Neuronal stem cell (in vitro differentiated cells): ENCODE measurements around the gene GPC5.

Experiments
- DNase-seq: peaks from one replicate; pipeline ENCODE4 v3.0.0-alpha.2; 2013; ENCODE audit warnings: low spot score
- H2AFZ ChIP-seq: one replicate; pipeline ENCODE4 v1.6.1; 2013; ENCODE audit warnings: mild to moderate bottlenecking, low read length, inconsistent platforms
- H2AK5ac ChIP-seq: 2 replicates; pipeline ENCODE4 v1.6.1; 2013; ENCODE audit warnings: low read depth, mild to moderate bottlenecking, inconsistent platforms, low read length, moderate library complexity, mixed read lengths
- H2BK120ac ChIP-seq: 2 replicates; pipeline ENCODE4 v1.6.1; 2013; ENCODE audit warnings: low read depth, mild to moderate bottlenecking, inconsistent platforms, low read length, moderate library complexity, mixed read lengths
- H2BK12ac ChIP-seq: one replicate; pipeline ENCODE4 v1.6.1; 2013; ENCODE audit warnings: low read length, inconsistent platforms
- H2BK15ac ChIP-seq: 2 replicates; pipeline ENCODE4 v1.6.1; 2013; ENCODE audit warnings: mild to moderate bottlenecking, low read length, inconsistent platforms, mixed read lengths
- H2BK5ac ChIP-seq: one replicate; pipeline ENCODE4 v1.6.1; 2013; ENCODE audit warnings: inconsistent platforms, mild to moderate bottlenecking, low read length, moderate library complexity
- H3K14ac ChIP-seq: one replicate; pipeline ENCODE4 v1.6.1; 2013; ENCODE audit warnings: low read length, inconsistent platforms
- H3K18ac ChIP-seq: 2 replicates; pipeline ENCODE4 v1.6.1; 2013; ENCODE audit warnings: low read length, inconsistent platforms
- H3K23ac ChIP-seq: 2 replicates; pipeline ENCODE4 v1.6.1; 2013; ENCODE audit warnings: low read depth, mild to moderate bottlenecking, mixed read lengths, low read length, inconsistent platforms; ENCODE audit not compliant: poor library complexity
- H3K27ac ChIP-seq: replicated peaks from 3 replicates; pipeline ENCODE4 v1.5.1; 2013; ENCODE audit warnings: low read length, inconsistent platforms
- H3K27me3 ChIP-seq, 3 experiments: 2 replicates each; pipeline ENCODE4 v1.6.1; 2013; ENCODE audit warnings: low read length in 3 of 3, mild to moderate bottlenecking in 2 of 3, inconsistent platforms in 1 of 3, low read depth in 1 of 3, mixed read lengths in 1 of 3, moderate library complexity in 1 of 3; ENCODE audit not compliant: control insufficient read depth in 3 of 3, insufficient read depth in 3 of 3
- H3K36me3 ChIP-seq, 2 donors: replicated peaks in 1 of 2; 2 replicates each; pipeline ENCODE4 v1.6.1; 2013; ENCODE audit warnings: low read length in 2 of 2; ENCODE audit not compliant: control insufficient read depth in 2 of 2, insufficient read depth in 2 of 2
- H3K4ac ChIP-seq: 2 replicates; pipeline ENCODE4 v1.6.1; 2013; ENCODE audit warnings: inconsistent platforms, mild to moderate bottlenecking, low read length, moderate library complexity
- H3K4me1 ChIP-seq, 2 donors: 1 replicate in 1 of 2; 2 replicates in 1 of 2; pipeline ENCODE4 v1.6.1; 2013; ENCODE audit warnings: low read length in 2 of 2, low read depth in 1 of 2; ENCODE audit not compliant: control insufficient read depth in 2 of 2, insufficient read depth in 1 of 2
- H3K4me2 ChIP-seq: one replicate; pipeline ENCODE4 v1.6.1; 2013; ENCODE audit warnings: mild to moderate bottlenecking, low read length, inconsistent platforms; ENCODE audit not compliant: insufficient read depth, poor library complexity, severe bottlenecking
- H3K4me3 ChIP-seq, 2 donors: 2 replicates each; pipeline ENCODE4 v1.5.1; 2013; ENCODE audit warnings: low read length in 2 of 2, mild to moderate bottlenecking in 2 of 2, inconsistent platforms in 1 of 2, moderate library complexity in 1 of 2
- H3K79me1 ChIP-seq: one replicate; pipeline ENCODE4 v1.6.1; 2013; ENCODE audit warnings: low read depth, mild to moderate bottlenecking, inconsistent platforms, low read length, moderate library complexity
- H3K9ac ChIP-seq: one replicate; pipeline ENCODE4 v1.6.1; 2013; ENCODE audit warnings: mild to moderate bottlenecking, low read depth, low read length, inconsistent platforms; ENCODE audit not compliant: poor library complexity
- H3K9me3 ChIP-seq, 2 donors: replicated peaks in 1 of 2; 2 replicates each; pipeline versions ENCODE3 to v1.6.1; 2013; ENCODE audit warnings: low read length in 2 of 2, mild to moderate bottlenecking in 2 of 2, inconsistent platforms in 1 of 2, low read depth in 1 of 2, mixed read lengths in 1 of 2, moderate library complexity in 1 of 2; ENCODE audit not compliant: control insufficient read depth in 2 of 2, insufficient read depth in 1 of 2
- H4K8ac ChIP-seq: one replicate; pipeline ENCODE4 v1.6.1; 2013; ENCODE audit warnings: low read depth, mild to moderate bottlenecking, inconsistent platforms, low read length, moderate library complexity
- H4K91ac ChIP-seq: one replicate; pipeline ENCODE4 v1.6.1; 2013; ENCODE audit warnings: low read length, low read depth, mild to moderate bottlenecking, inconsistent platforms; ENCODE audit not compliant: poor library complexity
- WGBS, 2 donors: extraction: QIAGEN DNeasy Blood & Tissue Kit; methylation state at CpG; one replicate each; pipeline ENCODE4 v1.1.7; 2013; ENCODE audit warnings: missing lambda C conversion rate in 2 of 2, mixed read lengths in 1 of 2; ENCODE audit not compliant: insufficient read length in 2 of 2, insufficient replicate concordance in 1 of 2; ENCODE audit errors: extremely low coverage in 2 of 2; 5-methylcytosine and 5-hydroxymethylcytosine counted together

GPC5 gene

GRCh38 chr13:92379371-92379770 lies 981.0 kb downstream of the GPC5 start:
- Histone ChIP-seq H3K9me3 (no peaks in the 10 kb centered on the region), H2BK12ac (no peak overlapping the region), H3K18ac (no peak overlapping the region), H3K4me1 (no peaks in the 10 kb centered on the region), H4K8ac (no peak overlapping the region), H3K23ac (no peak overlapping the region), H4K91ac (no peak overlapping the region), H2BK5ac (no peak overlapping the region), H2AFZ (peak overlapping the region; percentile 84), H3K36me3 (no peaks in the 10 kb centered on the region), H2AK5ac (no peak overlapping the region), H2BK120ac (no peak overlapping the region), H3K27ac (no peak overlapping the region), H3K4me2 (no peak overlapping the region), H3K14ac (no peak overlapping the region), H3K4ac (no peak overlapping the region), H2BK15ac (no peak overlapping the region), H3K4me3 (peak overlapping the region in 1 of 2 donors; percentile 34), H3K27me3 (no peaks in the 10 kb centered on the region), H3K79me1 (no peaks in the 10 kb centered on the region), H3K9ac (no peak overlapping the region)
- DNase-seq, result no peak
- WGBS, 2 donors, result no CpG with 5 or more reads among the region's 3 CpGs

- Histone ChIP-seq H2AFZ (no peak overlapping the region), H3K79me1 (no peaks in the 10 kb centered on the region), H3K9me3 (no peaks in the 10 kb centered on the region), H3K9ac (no peak overlapping the region), H3K27me3 (no peaks in the 10 kb centered on the region), H3K36me3 (no peaks in the 10 kb centered on the region), H3K4me1 (no peaks in the 10 kb centered on the region), H4K8ac (no peak overlapping the region), H2BK15ac (no peak overlapping the region), H3K4me3 (no peak overlapping the region), H2BK120ac (no peak overlapping the region), H3K27ac (no peak overlapping the region), H4K91ac (no peak overlapping the region), H3K14ac (no peak overlapping the region), H3K18ac (no peak overlapping the region), H3K4ac (no peak overlapping the region), H2BK12ac (no peak overlapping the region), H3K4me2 (no peak overlapping the region), H2BK5ac (no peak overlapping the region), H2AK5ac (no peak overlapping the region), H3K23ac (no peak overlapping the region)
- no peak for DNase-seq
- WGBS, 2 donors, result no CpG with 5 or more reads among the region's 5 CpGs
Observed at GRCh38 chr13:92384410-92384809, 986.0 kb downstream of the GPC5 start.

GRCh38 chr13:92387245-92387644 lies 988.8 kb downstream of the GPC5 start:
- Histone ChIP-seq H3K23ac (no peak overlapping the region), H3K9ac (no peak overlapping the region), H2BK15ac (no peak overlapping the region), H3K18ac (no peak overlapping the region), H3K27ac (no peak overlapping the region), H4K91ac (no peak overlapping the region), H3K4me3 (no peak overlapping the region), H3K79me1 (no peaks in the 10 kb centered on the region), H3K14ac (no peak overlapping the region), H3K9me3 (no peaks in the 10 kb centered on the region), H3K36me3 (no peaks in the 10 kb centered on the region), H2AFZ (no peak overlapping the region), H2BK12ac (no peak overlapping the region), H2BK120ac (no peak overlapping the region), H3K4ac (no peak overlapping the region), H2AK5ac (no peak overlapping the region), H3K27me3 (no peaks in the 10 kb centered on the region), H3K4me2 (no peak overlapping the region), H2BK5ac (no peak overlapping the region), H3K4me1 (no peaks in the 10 kb centered on the region), H4K8ac (no peak overlapping the region)
- WGBS, 2 donors, result no CpG with 5 or more reads among the region's 8 CpGs
- DNase-seq, result no peak

GRCh38 chr13:92390217-92390616 lies 991.8 kb downstream of the GPC5 start:
- Histone ChIP-seq H3K23ac (no peak overlapping the region), H2AFZ (peak overlapping the region; percentile 3), H3K4me3 (no peak overlapping the region), H4K91ac (no peak overlapping the region), H3K79me1 (no peaks in the 10 kb centered on the region), H3K14ac (no peak overlapping the region), H3K4me2 (no peak overlapping the region), H3K9ac (no peak overlapping the region), H2BK12ac (no peak overlapping the region), H2BK15ac (no peak overlapping the region), H3K4ac (no peak overlapping the region), H2BK5ac (no peak overlapping the region), H3K9me3 (no peaks in the 10 kb centered on the region), H3K36me3 (no peaks in the 10 kb centered on the region), H3K18ac (no peak overlapping the region), H3K4me1 (no peaks in the 10 kb centered on the region), H3K27ac (no peak overlapping the region), H2AK5ac (no peak overlapping the region), H2BK120ac (no peak overlapping the region), H4K8ac (no peak overlapping the region), H3K27me3 (no peaks in the 10 kb centered on the region)
- no CpG with 5 or more reads among the region's 4 CpGs for WGBS, 2 donors
- no peak for DNase-seq
